Measurements from ENCODE around the gene SEC61A1.

The SEC61A1 gene

DNA sequence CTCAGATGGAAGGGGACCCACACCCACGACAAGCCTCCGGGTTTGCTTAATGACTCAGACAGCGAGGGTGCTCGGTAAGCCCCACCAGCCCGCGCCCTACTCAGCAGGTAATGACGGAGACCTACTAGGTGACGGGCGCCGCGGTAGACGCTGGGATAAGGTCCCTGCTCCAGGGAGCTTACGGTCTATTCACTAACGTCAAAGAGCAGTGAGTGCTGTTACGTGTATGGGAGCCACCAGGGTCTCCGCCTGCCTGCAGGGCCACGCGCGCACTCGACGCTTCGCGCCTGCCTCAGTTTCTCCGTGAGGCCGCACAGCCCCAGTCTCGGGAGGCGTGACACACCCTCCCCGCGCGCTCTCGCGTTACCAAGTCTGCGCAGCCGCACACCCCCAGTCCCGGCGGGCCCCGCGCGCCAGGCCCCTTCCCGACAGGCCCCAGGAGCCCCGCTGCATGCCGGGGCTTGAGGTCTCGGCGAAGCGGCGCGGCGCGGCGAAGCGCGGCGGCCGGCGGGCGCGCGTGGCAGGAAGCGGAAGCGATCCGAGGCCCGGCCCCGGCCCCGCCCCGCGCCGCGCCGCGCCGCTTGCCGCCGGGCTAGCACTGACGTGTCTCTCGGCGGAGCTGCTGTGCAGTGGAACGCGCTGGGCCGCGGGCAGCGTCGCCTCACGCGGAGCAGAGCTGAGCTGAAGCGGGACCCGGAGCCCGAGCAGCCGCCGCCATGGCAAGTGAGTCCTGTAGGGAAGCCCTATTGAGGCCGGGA, at the start of gene SEC61A1:
TSS of gene SEC61A1 (plus strand) at position 601 of the 758 bp plus-strand sequence. CDS start at position 717, 116 bp downstream.
- peak; percentile 94 for DNase-seq

DNA sequence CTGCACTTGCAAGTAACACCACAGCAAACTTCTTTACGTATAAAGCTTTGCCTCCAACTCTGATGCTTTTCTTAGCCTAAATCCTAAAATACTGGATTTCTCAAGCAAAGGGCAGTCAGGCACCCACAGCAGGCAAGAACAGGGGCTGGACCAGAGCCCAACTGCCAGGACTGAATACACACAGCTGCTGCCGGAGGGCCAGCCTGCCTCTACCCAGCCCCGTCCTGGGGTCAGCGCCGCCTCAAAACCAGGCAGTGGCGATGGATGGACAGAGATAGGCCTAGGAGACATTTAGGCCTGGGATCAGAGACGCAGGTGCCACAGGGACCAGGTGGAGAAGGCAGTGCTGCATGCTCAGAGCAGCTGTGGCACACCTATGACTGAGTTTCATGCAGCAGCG, 47.6 kb upstream of the SEC61A1 start:
- DNase-seq = no peak

DNA sequence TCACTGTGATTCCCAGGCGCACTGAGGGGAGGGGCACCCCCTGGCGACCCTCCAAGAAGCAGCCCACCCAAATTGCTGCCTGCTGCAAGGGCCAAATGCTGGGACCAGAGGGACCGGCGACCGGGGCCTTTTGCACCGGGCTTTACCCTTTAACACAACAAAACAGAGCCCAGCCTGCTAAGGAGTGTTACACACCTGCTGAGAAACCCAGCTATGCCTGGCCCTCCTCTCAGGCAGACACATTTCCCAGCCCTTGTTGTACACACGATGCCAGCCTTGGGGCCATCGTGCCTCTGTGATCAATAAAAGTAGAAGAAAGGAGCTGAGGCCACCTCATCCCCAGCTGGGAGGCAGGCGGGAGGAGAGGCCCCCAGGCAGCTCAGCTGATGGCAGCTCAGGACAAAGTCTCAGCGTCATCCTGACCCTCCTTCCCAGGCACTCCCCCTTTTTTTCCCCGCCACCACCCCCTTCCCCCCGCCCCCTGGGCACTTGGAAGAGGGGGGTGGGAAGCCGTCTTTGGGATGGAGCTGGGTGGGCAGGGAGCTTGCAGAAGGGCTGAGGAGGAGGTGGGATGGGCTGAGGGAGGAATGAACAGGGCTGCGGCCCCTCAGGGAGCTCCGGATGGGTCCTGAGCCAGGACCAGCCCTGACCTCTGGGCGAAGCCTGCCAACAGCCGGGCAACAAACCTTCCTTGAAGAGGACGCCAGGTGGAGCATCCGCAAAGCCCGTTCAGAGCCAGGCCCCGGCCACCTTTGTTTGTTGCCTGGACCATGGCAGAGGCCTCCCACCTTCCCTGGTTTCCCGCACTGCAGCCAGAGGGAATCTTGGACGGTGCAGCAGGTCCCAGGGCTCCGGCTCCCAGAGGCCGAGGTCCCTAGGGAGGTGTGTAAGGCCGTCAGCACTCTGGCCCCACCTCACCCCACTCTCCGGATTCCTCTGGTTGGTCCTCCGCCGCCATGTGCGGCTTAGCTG, 45.9 kb upstream of the SEC61A1 start:
- no peak for DNase-seq

DNA sequence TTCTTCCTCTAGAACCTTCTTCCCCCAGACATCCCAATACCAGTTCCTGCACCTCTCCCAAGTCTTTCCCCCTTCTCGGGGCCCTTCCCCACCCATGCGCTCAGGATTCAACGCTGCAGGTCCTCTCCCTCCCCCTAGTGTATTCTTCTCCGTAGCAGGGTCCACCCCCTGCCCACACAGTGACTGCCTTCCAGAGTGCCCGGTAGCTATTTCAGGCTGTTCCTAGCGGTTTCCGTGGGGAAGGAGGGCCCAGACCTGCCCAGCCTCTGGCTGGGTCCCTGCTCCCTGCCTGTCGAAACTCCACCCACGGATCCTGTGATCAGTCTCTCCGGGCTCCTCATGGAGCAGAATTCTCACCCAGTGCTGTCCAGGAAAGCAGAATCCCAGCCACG, 45.2 kb upstream of the SEC61A1 start:
- DNase-seq = no peak

DNA sequence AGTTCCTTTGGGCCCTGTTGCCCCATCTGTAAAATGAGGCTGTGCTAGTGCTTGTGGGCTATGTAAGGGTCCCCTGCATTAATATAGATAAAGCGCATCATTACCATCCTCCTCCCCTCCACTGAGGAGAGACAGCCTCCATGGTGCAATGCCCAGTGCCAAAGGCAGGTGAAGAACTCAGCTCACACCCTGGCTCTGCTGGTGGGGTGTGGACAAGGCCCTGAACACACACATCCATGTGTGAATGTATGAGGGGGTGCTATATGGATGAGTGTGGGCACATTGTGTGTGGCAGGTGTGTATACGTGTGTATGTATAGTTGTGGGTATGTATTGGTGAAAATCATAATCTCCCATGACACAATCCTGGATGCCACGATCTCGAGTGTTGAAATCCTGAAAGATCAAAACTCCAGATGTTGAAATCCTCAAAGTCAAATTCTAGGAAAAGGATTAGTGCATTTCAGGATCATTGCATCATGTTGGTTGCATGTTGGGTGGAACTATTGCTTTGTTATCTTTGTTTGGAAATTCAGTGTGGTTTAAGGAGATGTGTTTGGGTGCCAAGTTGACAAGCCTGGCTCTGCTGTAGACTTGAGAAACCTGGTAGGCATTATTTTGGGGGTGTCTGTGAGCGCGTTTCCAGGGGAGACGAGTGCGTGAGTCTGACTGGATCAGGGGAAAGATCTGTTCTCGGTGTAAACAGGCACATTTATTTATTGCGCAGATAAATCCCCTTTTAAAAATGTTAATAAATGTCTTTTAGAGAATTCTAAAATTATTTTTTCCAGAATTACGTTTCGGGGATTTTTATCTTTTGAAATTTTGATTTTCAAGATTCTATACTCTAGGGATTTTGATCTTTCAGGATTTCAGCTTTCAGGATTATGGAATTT, 42.0 kb upstream of the SEC61A1 start:
- peak; percentile 70 for DNase-seq

DNA sequence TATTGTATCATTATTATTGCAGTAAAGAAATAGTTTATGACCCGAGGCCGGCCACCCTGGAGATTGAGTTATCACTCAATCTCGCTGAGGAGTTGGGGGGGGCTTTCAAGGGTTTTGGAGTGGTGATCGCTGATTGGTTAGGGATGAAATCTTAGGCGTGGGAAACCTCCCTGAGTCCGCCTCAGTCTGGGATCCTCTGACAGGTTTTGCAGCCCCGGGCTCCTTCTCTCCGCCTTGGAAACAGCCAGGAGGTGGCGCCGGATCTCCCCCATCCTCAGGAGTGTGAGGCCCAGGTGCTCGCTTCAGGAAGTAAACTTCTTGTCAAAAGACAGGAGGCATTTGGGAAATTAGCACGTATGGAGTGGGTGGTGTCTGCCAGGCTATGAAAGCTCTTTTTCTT, 41.1 kb upstream of the SEC61A1 start:
- DNase-seq = peak; percentile 30

DNA sequence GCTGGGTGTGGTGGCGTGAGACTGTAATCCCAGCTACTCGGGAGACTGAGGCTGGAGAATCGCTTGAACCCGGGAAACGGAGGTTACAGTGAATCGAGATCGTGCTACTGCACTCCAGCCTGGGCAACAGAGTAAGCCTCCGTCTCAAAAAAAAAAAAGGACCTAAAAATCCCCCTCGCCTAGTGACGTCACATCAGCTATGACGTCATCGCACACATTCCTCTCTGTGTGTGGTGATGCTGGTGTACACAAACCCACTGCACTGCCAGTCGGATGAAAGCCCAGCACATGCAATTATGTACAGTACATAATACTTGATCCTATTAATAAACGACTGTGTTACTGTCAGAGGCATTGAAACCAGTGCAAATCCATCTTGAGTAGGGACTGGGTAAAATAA, 40.2 kb upstream of the SEC61A1 start:
- no peak for DNase-seq

DNA sequence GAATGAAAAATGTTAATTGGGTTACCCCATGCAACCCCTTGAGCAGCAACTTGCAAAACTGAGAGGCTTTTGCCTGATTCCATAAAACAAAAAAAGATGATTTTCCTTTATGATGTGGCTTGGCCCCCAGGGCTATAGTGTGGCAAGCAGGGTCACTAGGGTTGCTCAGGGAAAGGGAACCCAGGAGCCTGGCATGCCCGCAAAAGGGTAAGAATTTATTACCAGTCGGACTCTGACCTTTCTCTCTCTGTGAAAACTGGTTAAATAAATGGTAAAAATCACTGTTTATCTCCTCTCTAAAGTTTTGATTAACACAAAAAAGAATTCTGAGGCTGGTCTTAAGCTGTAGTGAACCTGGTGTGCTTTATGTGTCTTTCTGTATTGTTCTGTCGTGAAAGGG, 37.7 kb upstream of the SEC61A1 start:
- no peak for DNase-seq

DNA sequence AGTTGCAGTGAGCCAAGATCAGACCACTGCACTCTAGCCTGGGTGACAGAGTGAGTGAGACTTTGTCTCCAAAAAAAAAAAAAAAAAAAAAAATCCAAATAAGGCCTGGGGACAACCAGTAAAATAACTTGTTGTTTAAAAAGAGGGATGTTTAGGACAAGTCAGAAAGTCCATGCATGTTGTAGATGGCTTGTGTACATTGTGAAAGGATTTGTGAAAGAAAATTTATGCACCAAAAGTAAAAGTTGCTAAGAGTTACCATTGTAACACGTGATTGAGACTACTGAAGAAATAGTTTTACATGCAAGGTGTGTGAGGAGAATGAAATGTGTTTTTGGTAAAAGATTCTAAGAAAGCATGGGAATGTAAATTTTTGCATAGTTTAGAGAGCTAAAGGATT, 35.7 kb upstream of the SEC61A1 start:
- DNase-seq = no peak

DNA sequence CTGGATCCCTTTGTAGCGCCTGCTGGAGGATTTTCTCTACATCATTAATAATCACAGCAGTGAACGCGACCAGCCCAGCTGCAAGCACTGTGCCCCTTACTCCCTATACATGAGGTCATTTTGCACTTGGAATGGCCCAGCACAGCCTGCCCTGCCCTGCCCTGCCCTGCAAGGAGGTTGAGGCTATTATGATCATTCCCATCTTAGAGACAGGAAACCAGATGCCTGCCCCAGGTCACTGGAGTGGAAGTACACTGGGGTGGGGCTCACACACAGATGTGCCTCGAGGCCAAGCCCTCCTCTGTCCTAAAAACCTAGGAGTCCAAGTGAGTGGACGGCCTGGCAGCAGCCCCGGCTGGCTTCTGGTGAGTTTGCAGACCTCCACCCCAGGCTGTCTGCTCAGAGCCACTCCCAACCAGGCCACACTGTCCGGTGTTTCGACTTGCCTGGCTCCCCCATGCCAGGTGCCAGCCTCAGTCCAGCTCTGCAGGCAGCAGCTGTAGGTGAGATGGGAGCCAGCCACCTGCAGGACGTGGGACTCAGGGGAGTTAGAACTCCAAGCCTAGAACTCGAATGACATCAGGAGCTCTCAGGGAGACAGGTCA, 30.4 kb upstream of the SEC61A1 start:
- no peak for DNase-seq

DNA sequence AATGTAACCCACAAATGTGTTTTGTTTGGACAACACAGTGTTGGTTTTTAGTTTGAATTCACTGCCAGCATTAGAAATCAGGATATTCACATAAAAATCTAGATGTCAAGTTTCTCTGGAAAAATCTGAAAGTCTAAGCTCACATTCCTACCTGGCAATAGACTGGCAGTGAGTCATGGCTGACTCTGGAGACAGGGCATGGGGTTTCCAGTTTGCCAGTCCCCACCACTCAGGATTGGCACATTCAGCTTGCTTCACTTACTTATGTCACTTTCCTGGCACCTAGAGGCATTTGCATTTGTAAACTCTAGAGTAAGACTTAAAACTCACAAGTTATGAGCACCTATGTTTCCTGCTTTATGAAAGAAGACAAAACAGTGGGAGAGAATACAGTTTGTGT, 19.1 kb upstream of the SEC61A1 start:
- peak; percentile 19 for DNase-seq

DNA sequence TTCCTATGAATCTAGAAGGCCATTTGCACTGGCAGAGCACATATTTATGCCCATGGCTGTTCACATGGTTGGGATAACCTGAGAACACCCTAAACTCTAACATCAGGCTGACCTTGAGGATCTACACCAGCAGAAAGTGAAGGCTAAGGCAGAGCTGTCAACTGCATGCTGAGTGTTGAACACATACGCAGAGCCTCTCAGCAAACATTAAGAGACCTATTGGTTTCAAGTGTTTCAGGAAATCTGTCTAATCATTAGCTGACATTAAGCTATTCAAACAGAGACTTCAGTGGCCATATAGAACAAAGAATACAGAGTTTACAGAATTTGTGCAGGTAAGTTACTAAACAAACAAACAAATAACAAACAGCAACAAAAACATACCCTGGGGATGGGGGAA, 16.1 kb upstream of the SEC61A1 start:
- no peak for DNase-seq

DNA sequence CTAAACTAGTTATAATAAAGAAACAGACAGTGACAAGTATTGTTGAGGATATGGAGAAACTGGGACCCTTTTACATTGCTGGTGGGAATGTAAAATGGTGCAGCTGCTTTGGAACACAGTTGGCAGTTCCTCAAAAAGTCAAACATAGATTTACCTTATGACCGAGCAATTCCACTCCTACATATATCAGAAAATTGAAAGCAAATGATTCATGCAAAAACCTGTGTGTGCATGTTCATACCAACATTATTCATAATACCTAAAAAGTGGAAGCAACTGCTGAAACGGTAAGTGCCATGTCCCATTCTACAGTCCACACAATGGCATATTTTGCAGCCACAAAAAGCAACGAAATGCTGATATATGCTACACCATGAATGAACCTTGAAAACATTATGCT, 12.2 kb upstream of the SEC61A1 start:
- DNase-seq = no peak

DNA sequence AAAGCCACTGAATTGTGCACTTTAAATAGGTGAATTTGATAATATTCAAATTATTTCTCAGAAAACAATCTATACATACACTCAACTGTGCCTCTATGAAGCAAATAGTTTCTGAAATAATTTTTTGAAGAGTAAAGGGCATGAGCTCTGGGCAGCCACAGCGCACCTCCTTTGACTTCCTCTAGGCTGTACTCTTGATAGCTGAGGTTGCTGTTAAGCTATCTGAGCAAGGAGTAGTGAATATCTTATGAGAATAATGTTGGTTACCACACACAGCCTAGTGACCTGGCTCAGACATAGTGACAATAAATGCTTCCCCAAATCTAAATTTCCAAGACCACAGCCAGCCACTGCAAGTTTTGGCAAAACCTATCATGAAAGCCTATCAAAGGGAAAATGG, 11.6 kb upstream of the SEC61A1 start:
- DNase-seq = no peak

DNA sequence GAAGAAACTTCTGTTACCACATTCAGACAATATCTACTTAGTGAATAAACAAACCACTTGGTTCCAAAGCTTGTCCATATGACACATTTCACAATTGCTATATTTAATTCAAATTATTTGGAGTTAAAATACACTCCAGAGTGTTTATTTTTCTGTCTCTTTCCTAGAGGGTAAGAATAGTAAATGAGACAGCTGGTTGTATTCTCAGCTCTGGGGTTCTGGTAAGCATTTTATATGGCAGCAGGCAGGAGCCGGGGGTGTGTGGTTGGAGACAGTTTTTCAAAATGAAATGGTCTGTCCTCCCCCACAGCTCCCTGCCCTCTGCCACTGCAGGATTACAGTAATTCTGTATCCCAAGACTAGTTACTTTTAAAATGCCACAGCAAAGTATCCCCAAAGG, 10.9 kb upstream of the SEC61A1 start:
- DNase-seq = no peak

DNA sequence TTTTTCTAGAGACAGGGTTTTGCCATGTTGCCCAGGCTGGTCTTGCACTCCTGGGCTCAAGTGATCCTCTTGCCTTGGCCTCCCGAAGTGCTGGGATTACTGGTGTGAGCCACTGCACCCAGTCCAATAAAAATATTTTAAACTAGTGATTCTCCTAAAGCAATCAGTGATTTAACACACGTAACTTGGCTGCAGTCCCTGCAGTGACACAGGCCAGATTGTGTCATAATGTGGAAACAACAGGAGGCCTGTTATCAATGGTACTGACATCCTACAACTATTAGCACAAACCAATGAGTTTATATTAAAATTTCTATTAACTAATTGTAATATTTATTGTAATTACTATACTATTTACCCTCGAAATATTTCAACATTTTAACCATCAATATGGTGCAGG, 1.6 kb upstream of the SEC61A1 start:
- DNase-seq = no peak

DNA sequence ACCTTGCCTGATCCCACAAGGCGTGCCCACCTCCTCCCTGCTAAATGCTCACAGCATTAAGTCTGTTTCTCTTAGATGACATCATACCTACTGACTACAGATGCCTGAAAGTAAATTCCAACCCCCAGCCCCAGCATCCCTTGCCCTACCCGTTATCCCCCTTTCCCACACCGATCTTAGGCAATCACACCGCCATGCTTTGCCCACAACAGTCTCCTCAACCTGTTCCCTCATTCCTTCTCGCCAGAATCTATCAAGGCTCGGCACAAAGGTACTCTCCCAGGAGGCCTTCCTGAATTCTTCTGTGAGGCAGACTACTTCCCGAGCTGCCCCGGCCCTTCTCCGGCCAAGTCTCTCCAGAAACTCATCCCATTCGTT, 789 bp upstream of the SEC61A1 start:
- peak; percentile 21 for DNase-seq

DNA sequence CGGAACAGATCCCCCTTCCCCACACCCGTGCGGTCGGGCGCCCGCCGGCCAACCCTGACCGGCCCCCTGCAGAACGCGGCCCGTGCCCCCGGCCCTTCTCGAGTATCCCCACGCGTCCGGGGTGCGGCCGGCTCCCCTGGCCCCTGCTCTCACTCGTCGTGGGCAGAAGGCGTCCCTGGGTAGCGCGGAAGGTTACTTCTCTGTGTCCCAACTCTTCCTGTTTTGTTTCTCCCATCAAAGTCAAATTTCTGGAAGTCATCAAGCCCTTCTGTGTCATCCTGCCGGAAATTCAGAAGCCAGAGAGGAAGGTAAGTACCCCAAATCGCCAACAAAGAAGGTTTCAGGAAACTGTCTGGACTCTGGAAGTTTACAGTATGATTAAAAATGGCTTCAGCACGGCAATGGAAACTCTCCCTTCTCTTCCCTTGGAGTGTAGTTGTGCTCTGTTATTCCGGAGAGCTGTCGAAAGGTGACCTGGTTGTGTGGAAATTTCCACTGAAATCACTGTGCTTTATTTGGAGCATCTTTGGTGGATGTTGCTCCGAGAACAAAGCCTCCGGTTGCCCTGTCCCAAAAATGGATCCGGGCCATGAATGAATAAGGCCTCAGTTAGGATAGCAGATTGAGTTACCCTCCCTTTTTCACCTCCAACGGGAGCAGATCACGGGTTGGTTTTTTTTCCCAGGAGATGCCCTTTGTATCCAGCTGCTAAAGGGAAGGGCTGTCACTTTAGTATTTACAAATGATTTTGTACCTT, 536 bp downstream of the SEC61A1 start:
- no peak for DNase-seq

DNA sequence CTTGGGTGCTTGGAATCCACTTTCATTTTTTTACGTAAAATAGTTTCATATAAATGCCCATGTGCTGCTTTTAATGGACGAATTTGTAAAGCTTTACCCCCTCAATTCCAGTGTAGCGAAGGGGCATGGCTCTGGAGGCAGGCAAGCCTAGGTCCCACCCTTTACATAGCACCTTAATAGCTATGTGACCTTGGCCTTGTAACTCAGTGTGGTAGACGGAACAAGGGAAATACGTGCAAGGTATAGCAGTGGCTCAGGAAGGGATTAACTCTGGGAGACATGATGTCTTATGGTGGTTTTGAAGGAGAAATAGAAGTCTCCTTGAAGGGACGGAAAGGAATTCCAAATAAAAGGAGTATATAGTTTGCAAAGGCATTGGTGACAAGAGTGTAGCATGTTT, 1.4 kb downstream of the SEC61A1 start:
- no peak for DNase-seq

DNA sequence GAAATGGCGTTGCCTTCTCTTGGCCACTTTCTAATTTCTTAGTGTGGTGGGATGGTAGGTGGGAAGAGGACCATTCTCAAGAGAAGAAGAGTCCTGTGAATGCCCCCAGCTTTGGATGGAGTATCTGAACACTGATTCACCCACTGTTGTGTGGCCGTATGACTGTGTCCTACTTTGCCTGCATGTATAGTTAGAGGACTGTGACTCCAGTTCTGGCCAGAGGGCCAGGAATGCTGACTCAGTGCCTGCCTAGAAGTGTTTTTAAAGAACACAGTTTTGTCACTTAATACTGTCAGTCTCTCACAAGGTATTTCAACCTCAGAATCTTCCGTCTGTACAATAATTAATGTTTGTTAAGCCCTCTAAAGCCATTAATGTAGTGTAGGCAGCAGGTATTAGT, 2.1 kb downstream of the SEC61A1 start:
- DNase-seq = no peak

DNA sequence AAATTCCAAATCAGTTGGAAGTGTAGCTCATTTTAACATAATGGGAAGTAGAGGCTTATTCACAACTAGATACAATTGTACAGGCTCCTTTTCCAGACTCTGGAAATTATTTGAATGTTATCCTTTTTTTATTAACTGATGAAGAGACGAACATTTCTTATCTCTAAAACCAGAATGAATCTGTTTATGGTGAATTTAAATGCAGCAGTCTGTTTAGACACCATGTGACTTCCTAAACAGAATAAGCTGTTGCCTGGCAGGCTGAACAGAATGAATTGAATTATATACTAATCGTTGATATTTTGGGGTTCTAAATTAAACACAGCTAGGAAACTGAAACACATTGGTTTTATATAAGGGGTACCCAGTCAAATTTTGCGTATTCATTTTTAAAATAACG, 4.0 kb downstream of the SEC61A1 start:
- no peak for DNase-seq

Measured in NCI-H226 (cell line).